B cell (primary cell): ENCODE measurements around the gene CMYA5.

ENCODE experiments used
- EZH2 ChIP-seq: IDR thresholded peaks from 2 replicates; pipeline ENCODE4 v1.6.1; 2012; ENCODE audit warnings: borderline replicate concordance, low read depth, mild to moderate bottlenecking, moderate library complexity, low read length; ENCODE audit not compliant: insufficient read depth, poor library complexity, severe bottlenecking
- TF ChIP-seq, protein P1 (sequence below): fragments of 200-600 bp; IDR thresholded peaks from one replicate; pipeline ENCODE4 v1.8.0; 2022; ENCODE audit warnings: antibody characterized with exemption, mild to moderate bottlenecking

DNA sequence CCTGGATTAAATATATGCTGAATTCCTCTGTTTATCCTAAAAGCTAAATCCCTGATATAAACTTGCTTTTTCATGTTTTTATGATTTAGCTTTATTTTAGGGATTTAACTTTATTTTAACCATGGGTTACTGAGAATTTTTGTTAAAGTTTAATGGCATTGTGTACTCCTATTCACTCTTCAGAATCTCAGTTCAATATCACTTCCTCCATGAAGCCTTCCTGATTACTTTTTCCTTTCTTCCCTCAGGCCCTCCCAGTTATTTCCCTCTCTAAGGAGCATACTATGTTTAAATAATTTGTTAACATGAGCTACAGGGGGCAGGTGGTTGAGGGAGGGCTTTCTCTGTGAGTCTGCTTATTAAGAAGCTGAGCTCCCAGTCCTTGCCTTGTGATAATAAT, 151.5 kb downstream of the CMYA5 start:
- TF ChIP-seq, protein P1, sequence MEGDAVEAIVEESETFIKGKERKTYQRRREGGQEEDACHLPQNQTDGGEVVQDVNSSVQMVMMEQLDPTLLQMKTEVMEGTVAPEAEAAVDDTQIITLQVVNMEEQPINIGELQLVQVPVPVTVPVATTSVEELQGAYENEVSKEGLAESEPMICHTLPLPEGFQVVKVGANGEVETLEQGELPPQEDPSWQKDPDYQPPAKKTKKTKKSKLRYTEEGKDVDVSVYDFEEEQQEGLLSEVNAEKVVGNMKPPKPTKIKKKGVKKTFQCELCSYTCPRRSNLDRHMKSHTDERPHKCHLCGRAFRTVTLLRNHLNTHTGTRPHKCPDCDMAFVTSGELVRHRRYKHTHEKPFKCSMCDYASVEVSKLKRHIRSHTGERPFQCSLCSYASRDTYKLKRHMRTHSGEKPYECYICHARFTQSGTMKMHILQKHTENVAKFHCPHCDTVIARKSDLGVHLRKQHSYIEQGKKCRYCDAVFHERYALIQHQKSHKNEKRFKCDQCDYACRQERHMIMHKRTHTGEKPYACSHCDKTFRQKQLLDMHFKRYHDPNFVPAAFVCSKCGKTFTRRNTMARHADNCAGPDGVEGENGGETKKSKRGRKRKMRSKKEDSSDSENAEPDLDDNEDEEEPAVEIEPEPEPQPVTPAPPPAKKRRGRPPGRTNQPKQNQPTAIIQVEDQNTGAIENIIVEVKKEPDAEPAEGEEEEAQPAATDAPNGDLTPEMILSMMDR = no peak
- no peak for TF ChIP-seq EZH2
